ENCODE data around the gene SEMA6D.

GRCh38 chr15:47715856-47716445 is 1.4 kb upstream of the SEMA6D start:
- TF ChIP-seq CTCF (IDR thresholded peaks at IDR 0.05): no peak
- TF ChIP-seq POLR2AphosphoS5 (IDR thresholded peaks at IDR 0.05): no peak
- TF ChIP-seq POLR2A (IDR thresholded peaks at IDR 0.05): no peak

Measured in suprapubic skin (tissue), 4 donors.